Naive thymus-derived CD4-positive, alpha-beta T cell (primary cell): Measurements from ENCODE around the gene BDKRB2. TPM values are rescaled to one million over a fixed set of nuclear protein-coding genes. Genes with fewer than 3 reads are reported as not detected.

Source experiments
- ATAC-seq: fragments of 150-1000 bp; cut with Tn5 transposase; 2 replicates; pipeline ENCODE4 v1.10.0; 2021; ENCODE audit warnings: mild to moderate bottlenecking, moderate library complexity
- CTCF ChIA-PET: fragments of 350-600 bp; sonication (Branson Sonifier 250); formaldehyde crosslinking; loops from one replicate; lab custom pipeline; 2021; ENCODE audit warnings: antibody characterized with exemption; lab: Charles Lee
- POLR2A ChIA-PET: fragments of 350-600 bp; sonication (Branson Sonifier 250); formaldehyde crosslinking; loops from one replicate; lab custom pipeline; 2021; ENCODE audit warnings: antibody characterized with exemption, inconsistent platforms; lab: Charles Lee
- DNase-seq, 9 donors: peaks; one replicate each; pipeline versions ENCODE4 v3.0.0 to v3.0.0-alpha.2; 2020 to 2022; ENCODE audit warnings: mixed read lengths in 1 of 9
- H3K27ac ChIP-seq: one replicate; pipeline ENCODE4 v1.7.0; 2013; ENCODE audit warnings: mild to moderate bottlenecking, low read depth, low read length, moderate library complexity
- H3K27me3 ChIP-seq, 2 donors: one replicate each; pipeline ENCODE4 v1.7.0; 2013; ENCODE audit warnings: low read length in 2 of 2, mild to moderate bottlenecking in 2 of 2, moderate library complexity in 2 of 2; ENCODE audit not compliant: control insufficient read depth in 2 of 2, insufficient read depth in 2 of 2
- H3K36me3 ChIP-seq, 3 experiments: 1 replicate in 2 of 3; 2 replicates in 1 of 3; pipeline ENCODE4 v1.7.0; 2013; ENCODE audit warnings: low read length in 3 of 3, mild to moderate bottlenecking in 3 of 3, moderate library complexity in 1 of 3; ENCODE audit not compliant: insufficient read depth in 3 of 3, control insufficient read depth in 2 of 3
- H3K4me1 ChIP-seq, 2 donors: one replicate each; pipeline ENCODE4 v1.7.0; 2013; ENCODE audit warnings: low read length in 2 of 2, mild to moderate bottlenecking in 2 of 2, moderate library complexity in 1 of 2; ENCODE audit not compliant: control insufficient read depth in 2 of 2, insufficient read depth in 2 of 2
- H3K4me3 ChIP-seq: 2 replicates; pipeline ENCODE4 v1.7.0; 2013; ENCODE audit warnings: mild to moderate bottlenecking, low read length
- H3K9me3 ChIP-seq, 3 experiments: 1 replicate in 2 of 3; 2 replicates in 1 of 3; pipeline ENCODE4 v1.7.0; 2013; ENCODE audit warnings: low read length in 3 of 3; ENCODE audit not compliant: control insufficient read depth in 2 of 3
- H3K27ac Mint-ChIP-seq, 9 donors: one replicate each; pipeline ENCODE4 v1.8.0; 2020 to 2022; ENCODE audit warnings: mixed read lengths in 9 of 9, mild to moderate bottlenecking in 8 of 9, moderate library complexity in 5 of 9, inconsistent platforms in 2 of 9
- H3K27me3 Mint-ChIP-seq, 5 donors: one replicate each; pipeline ENCODE4 v1.8.0; 2021 to 2022; ENCODE audit warnings: mixed read lengths in 5 of 5, mild to moderate bottlenecking in 1 of 5
- H3K36me3 Mint-ChIP-seq, 5 donors: one replicate each; pipeline ENCODE4 v1.8.0; 2020 to 2022; ENCODE audit warnings: mixed read lengths in 5 of 5, mild to moderate bottlenecking in 3 of 5, inconsistent platforms in 1 of 5
- H3K4me1 Mint-ChIP-seq, 7 donors: one replicate each; pipeline ENCODE4 v1.8.0; 2020 to 2022; ENCODE audit warnings: mixed read lengths in 7 of 7, mild to moderate bottlenecking in 3 of 7, inconsistent platforms in 1 of 7
- H3K4me3 Mint-ChIP-seq, 10 donors: one replicate each; pipeline ENCODE4 v1.8.0; 2020 to 2022; ENCODE audit warnings: mild to moderate bottlenecking in 10 of 10, mixed read lengths in 10 of 10, moderate library complexity in 6 of 10, inconsistent platforms in 2 of 10
- H3K9me3 Mint-ChIP-seq, 11 donors: one replicate each; pipeline ENCODE4 v1.8.0; 2020 to 2022; ENCODE audit warnings: mixed read lengths in 11 of 11, mild to moderate bottlenecking in 4 of 11, inconsistent platforms in 1 of 11, moderate library complexity in 1 of 11
- intact Hi-C, 2 donors: fragments of 100-400 bp; cut with micrococcal nuclease; formaldehyde crosslinking; loops; one replicate each; pipeline ENCODE4 v1.15.1; 2023
- polyA plus RNA-seq, 2 donors: library from polyadenylated mRNA; unstranded; fragments of 300-500 nt; fragmentation: Illumina TruSeq; gene quantifications; one replicate each; pipeline ENCODE4 v1.2.3, GENCODE V29; 2021
- total RNA-seq, 6 experiments: library from RNA in 5 of 6; stranded (reverse) in 5 of 6; gene quantifications; 1 replicate in 5 of 6; 2 replicates in 1 of 6; pipeline ENCODE4 v1.2.3 and lab custom pipeline; 2021 to 2026

Gene BDKRB2
- not detected for total RNA-seq
- under 1 TPM in 1 of 2 donors, not detected in 1; 0.08 TPM for polyA plus RNA-seq
- total RNA-seq (lab: John Stamatoyannopoulos, UW): not detected

- H3K27me3 Mint-ChIP-seq: peaks cover 25 to 40% (median 28%) of the 10 kb centered on the region in 5 donors
- peak; percentile 44 for ATAC-seq
- H3K36me3 Mint-ChIP-seq: peaks cover 0 to 1% (median 0%) of the 10 kb centered on the region in 5 donors
- no peak within 1 kb of the TSS for H3K4me3 ChIP-seq
- H3K27me3 ChIP-seq: peaks cover 0 to 5% of the 10 kb centered on the region in 2 donors
- H3K4me1 Mint-ChIP-seq: peaks cover 0 to 15% (median 10%) of the 10 kb centered on the region in 7 donors
- H3K27ac ChIP-seq: no peak within 1 kb of the TSS
- H3K36me3 ChIP-seq: no peaks in the 10 kb centered on the region
- DNase-seq: no peak
- H3K9me3 Mint-ChIP-seq: peaks cover 0 to 2% (median 0%) of the 10 kb centered on the region in 11 donors
- intact Hi-C loops: no loop called here
- CTCF ChIA-PET: interaction anchor here (1.2 kb wide), 1 partner anchor 90 kb away, joined by 7 read pairs; no protein-coding TSS in a partner anchor
- peak within 1 kb of the TSS in 7 of 10 donors; percentile 5 to 75 (median 56) for H3K4me3 Mint-ChIP-seq
- no peak within 1 kb of the TSS for H3K27ac Mint-ChIP-seq
- peaks cover 0 to 2% of the 10 kb centered on the region in 2 donors for H3K4me1 ChIP-seq
- no peaks in the 10 kb centered on the region for H3K9me3 ChIP-seq
- POLR2A ChIA-PET: interaction anchor here (0.6 kb wide), 1 partner anchor 1055 kb away, joined by 3 read pairs; no protein-coding TSS in a partner anchor
Observed at GRCh38 chr14:96204151-96205058, at the start of gene BDKRB2. BDKRB2 (plus strand) TSS chr14:96204839; CDS start chr14:96237108, 32,269 bp downstream.

GRCh38 chr14:96154900-96155299, 49.7 kb upstream of the BDKRB2 start:
- no peak overlapping the region for H3K27ac Mint-ChIP-seq
- CTCF ChIA-PET: no interaction called here
- peaks cover 0 to 1% (median 0%) of the 10 kb centered on the region in 11 donors for H3K9me3 Mint-ChIP-seq
- DNase-seq (no peak), ATAC-seq (no peak)
- H3K27me3 Mint-ChIP-seq: no peaks in the 10 kb centered on the region
- H3K27me3 ChIP-seq: no peaks in the 10 kb centered on the region
- no peaks in the 10 kb centered on the region for H3K9me3 ChIP-seq
- no peak overlapping the region for H3K27ac ChIP-seq
- H3K36me3 ChIP-seq: no peaks in the 10 kb centered on the region
- intact Hi-C loops: no loop called here
- no peaks in the 10 kb centered on the region for H3K36me3 Mint-ChIP-seq
- H3K4me3 Mint-ChIP-seq: no peak overlapping the region
- H3K4me1 Mint-ChIP-seq: no peaks in the 10 kb centered on the region
- POLR2A ChIA-PET: interaction anchor here (0.6 kb wide), 1 partner anchor 15 kb away, joined by 3 read pairs; no protein-coding TSS in a partner anchor
- no peak overlapping the region for H3K4me3 ChIP-seq
- H3K4me1 ChIP-seq: no peaks in the 10 kb centered on the region

DNA sequence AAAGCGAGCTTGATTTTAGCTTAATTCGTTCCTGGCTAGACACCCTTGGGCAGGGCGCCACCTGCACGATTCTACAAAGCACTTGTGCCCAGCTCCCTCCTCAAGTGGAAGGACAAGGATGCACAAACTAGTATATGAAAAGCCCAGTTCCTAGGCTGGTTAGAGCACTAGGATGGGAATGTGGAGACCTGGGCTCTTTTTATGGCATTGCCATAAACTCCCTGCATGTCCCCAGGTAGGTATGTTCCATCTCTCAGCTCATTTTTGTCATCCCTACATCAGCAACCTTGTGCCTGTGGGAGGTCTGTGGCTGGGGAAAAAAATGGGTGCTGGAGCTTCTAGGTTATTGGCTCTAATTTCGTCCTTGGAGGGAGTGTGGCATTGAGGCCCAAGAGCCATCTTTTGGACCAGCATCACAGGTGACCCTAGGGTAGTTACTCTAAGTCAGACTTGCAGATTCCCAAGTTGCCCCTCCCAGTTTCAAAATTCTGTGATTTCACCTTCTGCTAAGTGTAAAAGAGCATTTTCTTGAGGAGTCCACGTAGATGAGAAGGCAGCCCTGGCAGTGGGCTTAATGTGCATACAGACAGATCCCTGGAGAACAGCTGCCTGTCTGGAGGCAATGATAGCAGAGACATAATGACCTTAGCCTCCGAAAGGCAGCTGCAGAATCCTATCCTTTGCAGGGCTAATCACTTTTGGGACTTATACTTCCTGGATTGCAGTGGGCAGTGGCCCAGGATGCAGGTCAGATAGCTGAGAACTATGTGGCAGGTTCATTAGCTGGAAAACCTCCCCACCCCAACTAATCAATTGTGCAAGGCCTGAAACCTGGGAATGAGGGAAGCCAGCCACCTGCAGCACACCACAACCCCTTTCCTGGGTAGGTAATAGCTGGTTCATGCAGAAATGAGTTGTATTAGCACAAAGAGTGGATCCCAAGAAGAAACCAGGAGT, 47.6 kb upstream of the BDKRB2 start:
- no peaks in the 10 kb centered on the region for H3K4me1 ChIP-seq
- POLR2A ChIA-PET: no interaction called here
- H3K27ac ChIP-seq: no peak overlapping the region
- no peaks in the 10 kb centered on the region for H3K27me3 ChIP-seq
- DNase-seq (no peak), ATAC-seq (no peak)
- H3K9me3 Mint-ChIP-seq: no peaks in the 10 kb centered on the region
- no peak overlapping the region for H3K4me3 ChIP-seq
- no peak overlapping the region for H3K4me3 Mint-ChIP-seq
- no peaks in the 10 kb centered on the region for H3K36me3 Mint-ChIP-seq
- no peaks in the 10 kb centered on the region for H3K36me3 ChIP-seq
- H3K27me3 Mint-ChIP-seq: no peaks in the 10 kb centered on the region
- H3K9me3 ChIP-seq: no peaks in the 10 kb centered on the region
- CTCF ChIA-PET: no interaction called here
- H3K27ac Mint-ChIP-seq: no peak overlapping the region
- no peaks in the 10 kb centered on the region for H3K4me1 Mint-ChIP-seq
- intact Hi-C loops: no loop called here

DNA sequence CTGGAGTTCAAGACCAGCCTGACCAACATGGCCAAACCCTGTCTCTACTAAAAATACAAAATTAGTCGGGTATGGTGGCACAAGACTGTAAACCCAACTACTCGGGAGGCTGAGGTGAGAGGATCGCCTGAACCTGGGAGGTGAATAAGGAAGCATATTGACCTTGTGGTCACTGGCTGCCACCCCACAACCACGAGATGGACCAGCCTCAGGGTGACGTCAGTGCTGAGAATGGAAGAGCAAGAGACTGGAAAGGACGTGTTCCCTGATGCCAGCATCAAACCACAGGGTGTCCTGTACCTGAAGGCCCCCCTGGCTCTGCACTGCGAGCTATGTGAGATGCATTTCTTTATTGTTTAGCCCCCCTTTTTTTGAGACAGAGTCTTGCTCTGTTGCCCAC, 45.9 kb upstream of the BDKRB2 start:
- H3K4me3 Mint-ChIP-seq: no peak overlapping the region
- DNase-seq (no peak), ATAC-seq (no peak)
- no peaks in the 10 kb centered on the region for H3K9me3 ChIP-seq
- no peak overlapping the region for H3K27ac ChIP-seq
- no peaks in the 10 kb centered on the region for H3K27me3 ChIP-seq
- H3K27me3 Mint-ChIP-seq: no peaks in the 10 kb centered on the region
- no peak overlapping the region for H3K4me3 ChIP-seq
- no peaks in the 10 kb centered on the region for H3K4me1 Mint-ChIP-seq
- intact Hi-C loops: no loop called here
- H3K27ac Mint-ChIP-seq: no peak overlapping the region
- no peaks in the 10 kb centered on the region for H3K4me1 ChIP-seq
- no peaks in the 10 kb centered on the region for H3K36me3 Mint-ChIP-seq
- ChIA-PET CTCF (no interaction called here), POLR2A (no interaction called here)
- H3K9me3 Mint-ChIP-seq: no peaks in the 10 kb centered on the region
- no peaks in the 10 kb centered on the region for H3K36me3 ChIP-seq

DNA sequence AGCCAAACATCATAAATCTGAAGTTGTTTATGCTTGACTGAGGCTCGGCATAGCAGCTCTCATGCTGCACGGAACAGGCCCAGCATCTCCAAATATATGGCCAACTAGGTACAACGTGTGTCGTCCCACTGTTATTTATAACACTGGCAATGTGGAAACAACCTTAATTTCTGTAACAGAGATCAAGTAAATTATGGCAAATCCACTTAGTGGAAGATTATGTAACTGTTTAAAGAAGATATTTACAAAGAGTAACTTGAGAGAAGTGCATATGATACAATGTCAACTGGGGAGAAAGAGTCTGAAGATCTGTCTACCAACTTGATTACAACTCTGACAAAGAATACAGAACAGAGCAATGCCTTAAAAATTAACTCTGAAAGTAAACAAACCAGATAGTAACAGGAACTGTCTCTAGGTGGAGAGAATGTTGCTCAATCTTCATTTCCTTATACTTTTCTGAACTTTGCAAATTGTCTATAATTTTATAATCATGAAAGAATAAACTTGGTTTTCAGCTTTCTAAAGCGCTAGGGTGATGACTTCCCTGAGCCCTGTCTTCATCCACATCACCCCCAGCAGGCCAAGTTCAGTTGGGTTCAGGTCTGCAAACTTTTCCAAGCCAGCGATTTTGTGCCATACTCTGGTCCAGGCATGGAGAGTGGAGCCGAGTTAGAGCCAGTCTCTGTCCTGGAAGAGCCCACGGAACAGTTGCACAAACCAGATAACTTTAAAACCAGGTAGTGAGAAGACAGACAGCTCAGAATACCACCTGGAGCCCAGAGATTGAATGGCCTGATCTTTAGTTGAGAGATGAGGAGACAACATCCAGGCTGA, 44.3 kb upstream of the BDKRB2 start:
- POLR2A ChIA-PET: no interaction called here
- Mint-ChIP-seq H3K36me3 (no peaks in the 10 kb centered on the region), H3K4me3 (no peak overlapping the region), H3K4me1 (peaks cover 0 to 4% (median 0%) of the 10 kb centered on the region in 7 donors), H3K9me3 (no peaks in the 10 kb centered on the region), H3K27ac (no peak overlapping the region), H3K27me3 (no peaks in the 10 kb centered on the region)
- Histone ChIP-seq H3K4me1 (no peaks in the 10 kb centered on the region), H3K36me3 (no peaks in the 10 kb centered on the region), H3K9me3 (no peaks in the 10 kb centered on the region), H3K4me3 (no peak overlapping the region), H3K27ac (no peak overlapping the region), H3K27me3 (no peaks in the 10 kb centered on the region)
- CTCF ChIA-PET: no interaction called here
- ATAC-seq (no peak), DNase-seq (no peak)
- intact Hi-C loops: no loop called here

DNA sequence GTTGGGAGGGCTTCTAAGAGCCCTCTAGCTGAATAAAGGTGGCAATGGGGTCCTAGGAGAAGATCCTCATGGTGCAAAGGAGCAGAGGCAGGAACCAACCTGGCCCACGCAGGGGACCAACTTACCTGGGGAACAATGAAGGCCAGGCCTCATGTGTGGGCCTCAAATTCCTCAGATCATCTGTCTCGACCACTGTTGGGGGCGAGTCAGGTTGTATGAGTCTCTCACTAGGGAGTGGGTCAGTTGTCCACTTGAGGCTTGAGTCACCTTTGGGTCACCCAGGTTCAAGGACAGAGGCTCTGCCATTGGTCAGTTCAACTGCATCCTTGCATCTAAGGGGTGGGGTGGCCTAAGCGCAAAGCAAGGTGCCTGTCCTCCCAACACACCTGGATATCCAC, 43.7 kb upstream of the BDKRB2 start:
- H3K4me3 Mint-ChIP-seq: no peak overlapping the region
- no peak overlapping the region for H3K4me3 ChIP-seq
- no peak for DNase-seq
- no peak overlapping the region for H3K27ac ChIP-seq
- H3K36me3 ChIP-seq: no peaks in the 10 kb centered on the region
- no peak overlapping the region for H3K27ac Mint-ChIP-seq
- POLR2A ChIA-PET: no interaction called here
- ATAC-seq: no peak
- H3K27me3 ChIP-seq: no peaks in the 10 kb centered on the region
- no peaks in the 10 kb centered on the region for H3K27me3 Mint-ChIP-seq
- H3K9me3 Mint-ChIP-seq: no peaks in the 10 kb centered on the region
- intact Hi-C loops: no loop called here
- H3K4me1 ChIP-seq: no peaks in the 10 kb centered on the region
- H3K4me1 Mint-ChIP-seq: peaks cover 0 to 5% (median 0%) of the 10 kb centered on the region in 7 donors
- CTCF ChIA-PET: no interaction called here
- no peaks in the 10 kb centered on the region for H3K9me3 ChIP-seq
- no peaks in the 10 kb centered on the region for H3K36me3 Mint-ChIP-seq
